Neuronal stem cell (in vitro differentiated cells): ENCODE measurements around the gene AGBL4.

Experiments
- DNase-seq: peaks from one replicate; pipeline ENCODE4 v3.0.0-alpha.2; 2013; ENCODE audit warnings: low spot score
- H2AFZ ChIP-seq: one replicate; pipeline ENCODE4 v1.6.1; 2013; ENCODE audit warnings: mild to moderate bottlenecking, low read length, inconsistent platforms
- H2AK5ac ChIP-seq: 2 replicates; pipeline ENCODE4 v1.6.1; 2013; ENCODE audit warnings: low read depth, mild to moderate bottlenecking, inconsistent platforms, low read length, moderate library complexity, mixed read lengths
- H2BK120ac ChIP-seq: 2 replicates; pipeline ENCODE4 v1.6.1; 2013; ENCODE audit warnings: low read depth, mild to moderate bottlenecking, inconsistent platforms, low read length, moderate library complexity, mixed read lengths
- H2BK12ac ChIP-seq: one replicate; pipeline ENCODE4 v1.6.1; 2013; ENCODE audit warnings: low read length, inconsistent platforms
- H2BK15ac ChIP-seq: 2 replicates; pipeline ENCODE4 v1.6.1; 2013; ENCODE audit warnings: mild to moderate bottlenecking, low read length, inconsistent platforms, mixed read lengths
- H2BK5ac ChIP-seq: one replicate; pipeline ENCODE4 v1.6.1; 2013; ENCODE audit warnings: inconsistent platforms, mild to moderate bottlenecking, low read length, moderate library complexity
- H3K14ac ChIP-seq: one replicate; pipeline ENCODE4 v1.6.1; 2013; ENCODE audit warnings: low read length, inconsistent platforms
- H3K18ac ChIP-seq: 2 replicates; pipeline ENCODE4 v1.6.1; 2013; ENCODE audit warnings: low read length, inconsistent platforms
- H3K23ac ChIP-seq: 2 replicates; pipeline ENCODE4 v1.6.1; 2013; ENCODE audit warnings: low read depth, mild to moderate bottlenecking, mixed read lengths, low read length, inconsistent platforms; ENCODE audit not compliant: poor library complexity
- H3K27ac ChIP-seq: replicated peaks from 3 replicates; pipeline ENCODE4 v1.5.1; 2013; ENCODE audit warnings: low read length, inconsistent platforms
- H3K27me3 ChIP-seq, 3 experiments: 2 replicates each; pipeline ENCODE4 v1.6.1; 2013; ENCODE audit warnings: low read length in 3 of 3, mild to moderate bottlenecking in 2 of 3, inconsistent platforms in 1 of 3, low read depth in 1 of 3, mixed read lengths in 1 of 3, moderate library complexity in 1 of 3; ENCODE audit not compliant: control insufficient read depth in 3 of 3, insufficient read depth in 3 of 3
- H3K36me3 ChIP-seq, 2 donors: replicated peaks in 1 of 2; 2 replicates each; pipeline ENCODE4 v1.6.1; 2013; ENCODE audit warnings: low read length in 2 of 2; ENCODE audit not compliant: control insufficient read depth in 2 of 2, insufficient read depth in 2 of 2
- H3K4ac ChIP-seq: 2 replicates; pipeline ENCODE4 v1.6.1; 2013; ENCODE audit warnings: inconsistent platforms, mild to moderate bottlenecking, low read length, moderate library complexity
- H3K4me1 ChIP-seq, 2 donors: 1 replicate in 1 of 2; 2 replicates in 1 of 2; pipeline ENCODE4 v1.6.1; 2013; ENCODE audit warnings: low read length in 2 of 2, low read depth in 1 of 2; ENCODE audit not compliant: control insufficient read depth in 2 of 2, insufficient read depth in 1 of 2
- H3K4me2 ChIP-seq: one replicate; pipeline ENCODE4 v1.6.1; 2013; ENCODE audit warnings: mild to moderate bottlenecking, low read length, inconsistent platforms; ENCODE audit not compliant: insufficient read depth, poor library complexity, severe bottlenecking
- H3K4me3 ChIP-seq, 2 donors: 2 replicates each; pipeline ENCODE4 v1.5.1; 2013; ENCODE audit warnings: low read length in 2 of 2, mild to moderate bottlenecking in 2 of 2, inconsistent platforms in 1 of 2, moderate library complexity in 1 of 2
- H3K79me1 ChIP-seq: one replicate; pipeline ENCODE4 v1.6.1; 2013; ENCODE audit warnings: low read depth, mild to moderate bottlenecking, inconsistent platforms, low read length, moderate library complexity
- H3K9ac ChIP-seq: one replicate; pipeline ENCODE4 v1.6.1; 2013; ENCODE audit warnings: mild to moderate bottlenecking, low read depth, low read length, inconsistent platforms; ENCODE audit not compliant: poor library complexity
- H3K9me3 ChIP-seq, 2 donors: replicated peaks in 1 of 2; 2 replicates each; pipeline versions ENCODE3 to v1.6.1; 2013; ENCODE audit warnings: low read length in 2 of 2, mild to moderate bottlenecking in 2 of 2, inconsistent platforms in 1 of 2, low read depth in 1 of 2, mixed read lengths in 1 of 2, moderate library complexity in 1 of 2; ENCODE audit not compliant: control insufficient read depth in 2 of 2, insufficient read depth in 1 of 2
- H4K8ac ChIP-seq: one replicate; pipeline ENCODE4 v1.6.1; 2013; ENCODE audit warnings: low read depth, mild to moderate bottlenecking, inconsistent platforms, low read length, moderate library complexity
- H4K91ac ChIP-seq: one replicate; pipeline ENCODE4 v1.6.1; 2013; ENCODE audit warnings: low read length, low read depth, mild to moderate bottlenecking, inconsistent platforms; ENCODE audit not compliant: poor library complexity
- WGBS, 2 donors: extraction: QIAGEN DNeasy Blood & Tissue Kit; methylation state at CpG; one replicate each; pipeline ENCODE4 v1.1.7; 2013; ENCODE audit warnings: missing lambda C conversion rate in 2 of 2, mixed read lengths in 1 of 2; ENCODE audit not compliant: insufficient read length in 2 of 2, insufficient replicate concordance in 1 of 2; ENCODE audit errors: extremely low coverage in 2 of 2; 5-methylcytosine and 5-hydroxymethylcytosine counted together

The AGBL4 gene

DNA sequence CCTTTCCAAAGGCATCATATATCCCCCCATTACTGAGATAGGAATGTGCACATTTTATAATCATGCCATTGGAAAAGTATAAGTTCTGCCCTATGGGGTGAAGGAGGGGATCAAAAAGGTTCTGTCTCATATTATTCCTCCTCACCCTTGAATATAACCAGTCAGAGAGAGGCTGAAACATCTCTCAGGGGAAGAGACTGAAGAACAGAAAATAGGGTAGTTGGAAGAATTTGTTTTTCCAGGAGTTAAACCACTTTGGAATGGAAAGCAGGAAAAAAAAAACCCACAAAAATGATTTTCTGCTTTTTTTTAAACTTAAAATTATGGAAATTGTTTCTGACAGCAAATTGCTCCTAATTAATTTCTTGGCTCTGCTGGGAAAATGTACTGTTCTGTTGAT, 1194.3 kb downstream of the AGBL4 start:
- no peaks in the 10 kb centered on the region for H3K4me1 ChIP-seq
- H2BK5ac ChIP-seq: no peak overlapping the region
- H3K18ac ChIP-seq: no peak overlapping the region
- H3K27ac ChIP-seq: no peak overlapping the region
- no peak overlapping the region for H2AK5ac ChIP-seq
- H3K4me3 ChIP-seq: no peak overlapping the region
- H2BK15ac ChIP-seq: no peak overlapping the region
- no peak overlapping the region for H2BK12ac ChIP-seq
- no peaks in the 10 kb centered on the region for H3K27me3 ChIP-seq
- no peaks in the 10 kb centered on the region for H3K36me3 ChIP-seq
- H3K4me2 ChIP-seq: no peak overlapping the region
- H4K91ac ChIP-seq: no peak overlapping the region
- H3K14ac ChIP-seq: no peak overlapping the region
- no peak overlapping the region for H2BK120ac ChIP-seq
- H3K4ac ChIP-seq: no peak overlapping the region
- no peak overlapping the region for H2AFZ ChIP-seq
- no peaks in the 10 kb centered on the region for H3K9me3 ChIP-seq
- H3K23ac ChIP-seq: no peak overlapping the region
- H4K8ac ChIP-seq: no peak overlapping the region
- H3K79me1 ChIP-seq: no peaks in the 10 kb centered on the region
- DNase-seq: no peak
- H3K9ac ChIP-seq: no peak overlapping the region

DNA sequence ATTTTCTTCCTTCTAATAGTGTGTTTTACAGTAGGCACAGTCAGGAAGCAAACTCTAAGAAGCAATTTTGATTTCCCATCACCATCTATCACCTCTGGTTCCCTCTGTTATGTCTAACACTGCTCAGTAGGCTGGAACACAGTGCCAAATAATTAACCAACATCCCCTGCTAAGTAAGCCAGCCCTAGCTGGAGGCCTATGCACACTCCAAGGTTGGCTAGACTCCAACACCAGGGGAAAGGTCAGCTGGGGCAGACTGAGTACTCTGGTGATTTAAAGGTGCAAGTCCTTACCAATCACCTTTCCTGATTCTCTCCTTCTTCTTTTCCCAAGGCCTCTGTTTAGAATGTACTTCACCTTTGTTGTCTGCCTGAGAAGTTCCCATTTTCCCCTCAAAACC, 1200.6 kb downstream of the AGBL4 start:
- Histone ChIP-seq H2AK5ac (no peak overlapping the region), H2BK15ac (no peak overlapping the region), H2BK5ac (no peak overlapping the region), H3K18ac (no peak overlapping the region), H2BK120ac (no peak overlapping the region), H2BK12ac (no peak overlapping the region), H3K4me3 (no peak overlapping the region), H3K27me3 (no peaks in the 10 kb centered on the region), H3K9ac (no peak overlapping the region), H3K23ac (no peak overlapping the region), H3K14ac (no peak overlapping the region), H3K4ac (no peak overlapping the region), H2AFZ (no peak overlapping the region), H3K4me1 (no peaks in the 10 kb centered on the region), H3K4me2 (no peak overlapping the region), H3K9me3 (no peaks in the 10 kb centered on the region), H4K8ac (no peak overlapping the region), H3K36me3 (no peaks in the 10 kb centered on the region), H3K79me1 (no peaks in the 10 kb centered on the region), H4K91ac (no peak overlapping the region), H3K27ac (no peak overlapping the region)
- no peak for DNase-seq

DNA sequence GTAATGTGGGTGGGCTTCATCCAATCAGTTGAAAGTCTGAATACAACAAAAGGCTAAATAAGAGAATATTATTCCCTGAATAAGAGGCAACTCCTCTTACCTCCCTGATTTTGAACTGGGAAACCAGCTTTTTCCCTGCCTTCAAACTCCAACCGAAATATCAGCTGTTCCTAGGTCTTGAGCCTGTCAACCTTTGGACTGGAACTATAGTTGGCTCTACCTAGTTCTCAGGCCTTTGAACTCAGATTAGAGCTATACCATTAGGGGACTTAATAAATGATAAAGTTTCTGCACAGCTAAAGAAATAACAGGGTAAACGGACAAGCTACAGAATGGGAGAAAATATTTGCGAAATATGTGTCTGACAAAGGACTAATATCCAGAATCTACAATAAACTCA, 1203.3 kb downstream of the AGBL4 start:
- Histone ChIP-seq H2BK12ac (no peak overlapping the region), H3K79me1 (no peaks in the 10 kb centered on the region), H3K18ac (no peak overlapping the region), H3K4me1 (no peaks in the 10 kb centered on the region), H3K27me3 (no peaks in the 10 kb centered on the region), H2AK5ac (no peak overlapping the region), H2BK5ac (no peak overlapping the region), H3K27ac (no peak overlapping the region), H3K9me3 (no peaks in the 10 kb centered on the region), H3K14ac (no peak overlapping the region), H4K8ac (no peak overlapping the region), H3K36me3 (no peaks in the 10 kb centered on the region), H4K91ac (no peak overlapping the region), H3K4me3 (no peak overlapping the region), H3K9ac (no peak overlapping the region), H2BK120ac (no peak overlapping the region), H3K4ac (no peak overlapping the region), H3K4me2 (no peak overlapping the region), H3K23ac (no peak overlapping the region), H2BK15ac (no peak overlapping the region), H2AFZ (no peak overlapping the region)
- no peak for DNase-seq
- no CpG with 5 or more reads among the region's 3 CpGs for WGBS, 2 donors

- Histone ChIP-seq H2AFZ (no peak overlapping the region), H2AK5ac (no peak overlapping the region), H3K18ac (no peak overlapping the region), H3K4me2 (no peak overlapping the region), H3K14ac (no peak overlapping the region), H3K27me3 (no peaks in the 10 kb centered on the region), H2BK5ac (no peak overlapping the region), H3K9ac (no peak overlapping the region), H3K23ac (no peak overlapping the region), H2BK120ac (no peak overlapping the region), H2BK12ac (no peak overlapping the region), H3K4me1 (no peaks in the 10 kb centered on the region), H3K4ac (no peak overlapping the region), H3K27ac (no peak overlapping the region), H3K9me3 (no peaks in the 10 kb centered on the region), H3K36me3 (no peaks in the 10 kb centered on the region), H4K91ac (no peak overlapping the region), H3K79me1 (no peaks in the 10 kb centered on the region), H4K8ac (no peak overlapping the region), H3K4me3 (no peak overlapping the region), H2BK15ac (no peak overlapping the region)
- peak; percentile 39 for DNase-seq
- no CpG with 5 or more reads among the region's 4 CpGs for WGBS, 2 donors
Measured at GRCh38 chr1:48817505-48818114, 1206.1 kb downstream of the AGBL4 start.
